H1 (cell line): ENCODE measurements around the gene SLC35B1. TPM values are rescaled to one million over a fixed set of nuclear protein-coding genes. Genes with fewer than 3 reads are reported as not detected.

Experiments used
- CTCF ChIA-PET: fragments of 300-600 bp; sonication (Branson Sonifier 250); formaldehyde crosslinking; loops from one replicate; lab custom pipeline; 2021; ENCODE audit not compliant: partially characterized antibody; lab: Charles Lee
- POLR2A ChIA-PET: fragments of 300-600 bp; sonication (Branson Sonifier 250); formaldehyde crosslinking; loops from one replicate; lab custom pipeline; 2021; ENCODE audit warnings: inconsistent platforms; ENCODE audit not compliant: partially characterized antibody; lab: Charles Lee
- DNase-seq, 2 experiments: peaks; one replicate each; pipeline versions ENCODE4 v3.0.0 to v3.0.0-alpha.2; 2010 to 2022; ENCODE audit warnings: low spot score in 2 of 2, low read depth in 1 of 2, mixed read lengths in 1 of 2
- FAIRE-seq: peaks from 2 replicates; lab custom pipeline; 2011; peaks lifted over from hg19 to GRCh38; lab: Jason Lieb, UNC
- H2AFZ ChIP-seq: 2 replicates; pipeline ENCODE4 v1.8.1; 2012; ENCODE audit warnings: low read length, inconsistent platforms
- H2AK5ac ChIP-seq: 2 replicates; pipeline ENCODE4 v1.6.1; 2013; ENCODE audit warnings: low read depth, low read length
- H2BK120ac ChIP-seq: replicated peaks from 2 replicates; pipeline ENCODE3; 2013; ENCODE audit warnings: low read depth, low read length, inconsistent platforms
- H2BK12ac ChIP-seq: 2 replicates; pipeline ENCODE4 v1.6.1; 2013; ENCODE audit warnings: low read depth, low read length
- H2BK15ac ChIP-seq: 2 replicates; pipeline ENCODE4 v1.6.1; 2013; ENCODE audit warnings: low read length
- H2BK20ac ChIP-seq: 2 replicates; pipeline ENCODE4 v1.6.1; 2013; ENCODE audit warnings: low read length
- H2BK5ac ChIP-seq: 2 replicates; pipeline ENCODE4 v1.6.1; 2013; ENCODE audit warnings: low read depth, low read length
- H3K14ac ChIP-seq: 2 replicates; pipeline ENCODE4 v1.6.1; 2013; ENCODE audit warnings: inconsistent platforms; ENCODE audit not compliant: insufficient read length
- H3K18ac ChIP-seq: 2 replicates; pipeline ENCODE4 v1.6.1; 2013; ENCODE audit warnings: low read length; ENCODE audit errors: extremely low read depth
- H3K23ac ChIP-seq: 2 replicates; pipeline ENCODE4 v1.6.1; 2013; ENCODE audit warnings: inconsistent platforms; ENCODE audit not compliant: insufficient read length
- H3K23me2 ChIP-seq: 2 replicates; pipeline ENCODE4 v1.6.1; 2013; ENCODE audit warnings: low read depth, low read length
- H3K27ac ChIP-seq: 2 replicates; pipeline ENCODE4 v1.6.1; 2011; ENCODE audit warnings: low read depth, low read length, inconsistent platforms
- H3K27me3 ChIP-seq, 4 experiments: replicated peaks in 1 of 4; 1 replicate in 1 of 4; 2 replicates in 3 of 4; pipeline versions ENCODE4 v1.6.1 to v1.8.1; 2011 to 2013; ENCODE audit warnings: low read length in 3 of 4, mild to moderate bottlenecking in 3 of 4, inconsistent platforms in 2 of 4, mixed read lengths in 2 of 4, moderate library complexity in 1 of 4; ENCODE audit not compliant: control insufficient read depth in 3 of 4, insufficient read depth in 3 of 4; ENCODE audit errors: extremely low read depth in 1 of 4
- H3K36me3 ChIP-seq, 4 experiments: 2 replicates each; pipeline versions ENCODE4 v1.6.1 to v1.8.1; 2011 to 2013; ENCODE audit warnings: mild to moderate bottlenecking in 4 of 4, low read length in 3 of 4, moderate library complexity in 2 of 4, control low read depth in 1 of 4, inconsistent platforms in 1 of 4; ENCODE audit not compliant: insufficient read depth in 4 of 4, control insufficient read depth in 2 of 4
- H3K4ac ChIP-seq: replicated peaks from 2 replicates; pipeline ENCODE3; 2013; ENCODE audit warnings: low read length, low read depth, mixed read lengths, inconsistent platforms; ENCODE audit not compliant: insufficient read length
- H3K4me1 ChIP-seq, 4 experiments: replicated peaks in 1 of 4; 1 replicate in 1 of 4; 2 replicates in 3 of 4; pipeline versions ENCODE4 v1.6.1 to v1.8.1; 2011 to 2013; ENCODE audit warnings: low read length in 3 of 4, inconsistent platforms in 2 of 4, mixed read lengths in 1 of 4; ENCODE audit not compliant: insufficient read depth in 4 of 4, control insufficient read depth in 3 of 4
- H3K4me2 ChIP-seq, 2 experiments: 2 replicates each; pipeline versions ENCODE4 v1.6.1 to v1.8.1; 2011 to 2013; ENCODE audit warnings: low read depth in 2 of 2, low read length in 2 of 2, control low read depth in 1 of 2, inconsistent platforms in 1 of 2, mild to moderate bottlenecking in 1 of 2; ENCODE audit not compliant: insufficient read depth in 1 of 2
- H3K4me3 ChIP-seq, 4 experiments: fragments of 200-600, 300-600 bp in 1 of 4; sonication (generic), shearing (Covaris generic), sonication (Bioruptor Twin) in 1 of 4; 2 replicates each; pipeline versions ENCODE4 v1.5.1 to v1.8.1; 2011 to 2016; ENCODE audit warnings: low read length in 4 of 4, low read depth in 3 of 4, control low read depth in 2 of 4, inconsistent platforms in 2 of 4, mild to moderate bottlenecking in 2 of 4, mixed read lengths in 1 of 4, moderate library complexity in 1 of 4; ENCODE audit not compliant: insufficient read depth in 2 of 4; ENCODE audit errors: extremely low read depth in 1 of 4
- H3K56ac ChIP-seq: replicated peaks from 2 replicates; pipeline ENCODE3; 2013; ENCODE audit warnings: low read depth, mild to moderate bottlenecking, mixed read lengths, low read length, inconsistent platforms; ENCODE audit not compliant: insufficient read length
- H3K79me1 ChIP-seq: 2 replicates; pipeline ENCODE4 v1.6.1; 2013; ENCODE audit warnings: low read depth, low read length, control low read depth
- H3K79me2 ChIP-seq, 2 experiments: 2 replicates each; pipeline versions ENCODE4 v1.6.1 to v1.8.1; 2012 to 2013; ENCODE audit warnings: low read length in 2 of 2, mild to moderate bottlenecking in 2 of 2, inconsistent platforms in 1 of 2; ENCODE audit not compliant: insufficient read depth in 2 of 2, control insufficient read depth in 1 of 2
- H3K9ac ChIP-seq, 4 experiments: replicated peaks in 1 of 4; 1 replicate in 1 of 4; 2 replicates in 3 of 4; pipeline versions ENCODE4 v1.6.1 to v1.8.1; 2011 to 2013; ENCODE audit warnings: low read depth in 3 of 4, low read length in 3 of 4, control low read depth in 2 of 4, mild to moderate bottlenecking in 2 of 4, moderate library complexity in 2 of 4, inconsistent platforms in 1 of 4; ENCODE audit errors: extremely low read depth in 1 of 4
- H3K9me3 ChIP-seq, 2 experiments: 2 replicates each; pipeline versions ENCODE4 v1.6.1 to v1.8.1; 2012 to 2013; ENCODE audit warnings: mild to moderate bottlenecking in 2 of 2, moderate library complexity in 2 of 2, control low read depth in 1 of 2, inconsistent platforms in 1 of 2, low read depth in 1 of 2, low read length in 1 of 2, mixed read lengths in 1 of 2; ENCODE audit not compliant: insufficient read depth in 2 of 2
- H4K20me1 ChIP-seq, 2 experiments: replicated peaks in 1 of 2; 2 replicates each; pipeline versions ENCODE3 to v1.8.1; 2011 to 2013; ENCODE audit warnings: inconsistent platforms in 2 of 2, low read length in 2 of 2, mild to moderate bottlenecking in 1 of 2; ENCODE audit not compliant: insufficient read depth in 2 of 2, control insufficient read depth in 1 of 2
- H4K5ac ChIP-seq: 2 replicates; pipeline ENCODE4 v1.6.1; 2013; ENCODE audit warnings: low read length, low read depth, mixed read lengths, inconsistent platforms; ENCODE audit not compliant: insufficient read length
- H4K8ac ChIP-seq: 2 replicates; pipeline ENCODE4 v1.8.0; 2013; ENCODE audit warnings: mild to moderate bottlenecking, moderate library complexity, low read length, inconsistent platforms; ENCODE audit not compliant: insufficient read depth; ENCODE audit errors: extremely low read depth
- H4K91ac ChIP-seq: replicated peaks from 2 replicates; pipeline ENCODE3; 2013; ENCODE audit warnings: low read length, mixed read lengths, inconsistent platforms; ENCODE audit not compliant: insufficient read length
- CTCF ChIP-seq, 3 experiments: IDR thresholded peaks; 1 replicate in 2 of 3; 2 replicates in 1 of 3; pipeline versions ENCODE4 v1.5.1 to v1.6.1; 2011; ENCODE audit warnings: low read length in 3 of 3, mild to moderate bottlenecking in 3 of 3, inconsistent platforms in 2 of 3, low read depth in 1 of 3, moderate library complexity in 1 of 3; ENCODE audit not compliant: insufficient read depth in 1 of 3; ENCODE audit errors: control extremely low read depth in 1 of 3
- EGR1 ChIP-seq: IDR thresholded peaks from 2 replicates; pipeline ENCODE4 v1.6.1; 2011; ENCODE audit warnings: low read depth, low read length, borderline replicate concordance
- EZH2 ChIP-seq: fragments of 200-600 bp; sonication (generic); IDR thresholded peaks from 2 replicates; pipeline ENCODE4 v1.7.1; 2012; ENCODE audit warnings: low read depth, mild to moderate bottlenecking, moderate library complexity, low read length, inconsistent platforms; ENCODE audit not compliant: severe bottlenecking
- FOSL1 ChIP-seq: IDR thresholded peaks from 2 replicates; pipeline ENCODE4 v1.6.1; 2011; ENCODE audit warnings: mild to moderate bottlenecking, low read depth, low read length, moderate library complexity; ENCODE audit not compliant: insufficient read depth
- HDAC2 ChIP-seq, 2 experiments: fragments of 300-600 bp in 1 of 2; sonication (generic) in 1 of 2; IDR thresholded peaks; 2 replicates each; pipeline ENCODE4 v1.6.1; 2011 to 2012; ENCODE audit warnings: low read depth in 2 of 2, low read length in 2 of 2, mild to moderate bottlenecking in 2 of 2, moderate library complexity in 2 of 2, borderline replicate concordance in 1 of 2, inconsistent platforms in 1 of 2
- KDM4A ChIP-seq: IDR thresholded peaks from one replicate; pipeline ENCODE4 v1.7.1; 2012; ENCODE audit warnings: low read depth, mild to moderate bottlenecking, moderate library complexity, low read length, inconsistent platforms; ENCODE audit not compliant: severe bottlenecking
- KDM5A ChIP-seq: fragments of 200-600 bp; IDR thresholded peaks from 2 replicates; pipeline ENCODE4 v1.7.1; 2012; ENCODE audit warnings: mild to moderate bottlenecking, low read length, inconsistent platforms, mixed read lengths
- PHF8 ChIP-seq: fragments of 200-600 bp; sonication (generic); conservative IDR thresholded peaks from 2 replicates; pipeline ENCODE4 v1.7.1; 2012; ENCODE audit warnings: low read depth, mild to moderate bottlenecking, inconsistent platforms, low read length, moderate library complexity
- POLR2A ChIP-seq, 2 experiments: IDR thresholded peaks; 1 replicate in 1 of 2; 2 replicates in 1 of 2; pipeline ENCODE4 v1.6.1; 2011; ENCODE audit warnings: low read depth in 2 of 2, low read length in 2 of 2, mild to moderate bottlenecking in 2 of 2; ENCODE audit errors: control extremely low read depth in 1 of 2
- RFX5 ChIP-seq: IDR thresholded peaks from 2 replicates; pipeline ENCODE4 v1.6.1; 2011; ENCODE audit warnings: low read depth, low read length, improper control_type of control experiment, borderline replicate concordance
- TEAD4 ChIP-seq: IDR thresholded peaks from 2 replicates; pipeline ENCODE4 v1.6.1; 2012; ENCODE audit warnings: low read depth, low read length, inconsistent platforms, mixed read lengths
- YY1 ChIP-seq: IDR thresholded peaks from 2 replicates; pipeline ENCODE4 v1.6.1; 2011; ENCODE audit warnings: low read depth, mild to moderate bottlenecking, low read length
- WGBS, 2 experiments: shearing (Covaris generic) in 1 of 2; methylation state at CpG; one replicate each; pipeline versions ENCODE4 v1.1.6 to v1.1.7; 2013 to 2015; ENCODE audit warnings: low lambda C conversion rate in 2 of 2, mixed read lengths in 2 of 2, inconsistent platforms in 1 of 2, low coverage in 1 of 2, missing lambda C conversion rate in 1 of 2; ENCODE audit not compliant: insufficient replicate concordance in 2 of 2, insufficient coverage in 1 of 2, insufficient read length in 1 of 2; ENCODE audit errors: extremely low coverage in 1 of 2, missing lambda C conversion rate in 1 of 2; 5-methylcytosine and 5-hydroxymethylcytosine counted together
- polyA plus RNA-seq, 7 experiments: library from polyadenylated mRNA; depleted of rRNA in 3 of 7; stranded (reverse) in 5 of 7; unstranded in 2 of 7; fragments of >200 nt in 5 of 7; fragments of 200-250 nt in 2 of 7; gene quantifications; 1 replicate in 5 of 7; 2 replicates in 1 of 7; 4 replicates in 1 of 7; pipeline versions ENCODE4 v1.2.1 to v1.2.3, GENCODE V29; 2011 to 2013; ENCODE audit warnings: missing spikeins in 2 of 7, mixed read lengths in 2 of 7
- total RNA-seq: library from RNA; stranded (reverse); fragmentation: NEBNext Ultra II Directional; extraction: Animal tissue kit (Norgen Biotek cat#: 25700); gene quantifications from 2 replicates; pipeline ENCODE4 v1.2.1, GENCODE V29; 2021

Gene SLC35B1
- total and polyA plus RNA-seq, 2 of the 8 experiments (the other 6 are each of a cell fraction or from before 2014, with no cell fraction given) = 56.5 to 87.7 TPM

- DNase-seq = no peak
- H4K5ac ChIP-seq = no peak overlapping the region
- no peaks in the 10 kb centered on the region for H3K4me1 ChIP-seq
- H3K56ac ChIP-seq = no peak overlapping the region
- peaks cover 3 to 61% of the 10 kb centered on the region in 2 experiments; a peak in 2 of 4 replicates for H3K79me2 ChIP-seq
- H3K36me3 ChIP-seq = no peaks in the 10 kb centered on the region; a peak in 1 of 8 replicates
- no peaks in the 10 kb centered on the region for H3K27me3 ChIP-seq
- H4K91ac ChIP-seq = no peak overlapping the region
- no peak overlapping the region for H3K9ac ChIP-seq
- H3K4me3 ChIP-seq = no peak overlapping the region
- no peak overlapping the region for H3K27ac ChIP-seq
- H2BK15ac ChIP-seq = no peak overlapping the region
- CTCF ChIA-PET = no interaction called here
- POLR2A ChIA-PET = no interaction called here
- no peak overlapping the region for H2BK5ac ChIP-seq
- WGBS, 2 experiments = 100% methylated on average over 1 of the region's 1 CpG; no CpG with 5 or more reads in 1 of the 2 experiments
- H3K23me2 ChIP-seq = no peaks in the 10 kb centered on the region
- no peak overlapping the region for H2BK20ac ChIP-seq
- H2BK120ac ChIP-seq = no peak overlapping the region
- peaks cover 2 to 6% of the 10 kb centered on the region in 2 experiments for H4K20me1 ChIP-seq
- H3K4ac ChIP-seq = no peak overlapping the region
- no peak overlapping the region for H3K18ac ChIP-seq
- no peak for FAIRE-seq
- no peak overlapping the region for H2BK12ac ChIP-seq
- H3K23ac ChIP-seq = no peak overlapping the region
- H2AK5ac ChIP-seq = no peak overlapping the region
- no peak overlapping the region for H4K8ac ChIP-seq
- no peak overlapping the region for H3K4me2 ChIP-seq
- H3K79me1 ChIP-seq = peaks cover 5% of the 10 kb centered on the region
- no peaks in the 10 kb centered on the region for H3K9me3 ChIP-seq
- no peak overlapping the region for H3K14ac ChIP-seq
- no peak overlapping the region for H2AFZ ChIP-seq
- TF ChIP-seq POLR2A (IDR thresholded peaks at IDR 0.05; ENCODE audit: control extremely low read depth in 1 of 2, low read depth in 2 of 2, low read length in 2 of 2) = no peak
- TF ChIP-seq YY1 = no peak
- no peak for TF ChIP-seq CTCF (IDR thresholded peaks at IDR 0.05; ENCODE audit: control extremely low read depth in 1 of 3, insufficient read depth in 1 of 3, low read depth in 1 of 3, low read length in 3 of 3)
- no peak for TF ChIP-seq RFX5
- TF ChIP-seq FOSL1 = no peak
- no peak for TF ChIP-seq KDM5A
- no peak for TF ChIP-seq KDM4A
- no peak for TF ChIP-seq EGR1
- no peak for TF ChIP-seq TEAD4
- no peak for TF ChIP-seq HDAC2 (IDR thresholded peaks at IDR 0.05; ENCODE audit: borderline replicate concordance in 1 of 2, low read depth in 2 of 2, low read length in 2 of 2)
- no peak for TF ChIP-seq PHF8
- TF ChIP-seq EZH2 = no peak
Observed at GRCh38 chr17:49656247-49656646, 51.5 kb downstream of the SLC35B1 start.
